SK-N-SH (cell line): Measurements from ENCODE around the gene ST6GALNAC2. TPM values are rescaled to one million over a fixed set of nuclear protein-coding genes. Genes with fewer than 3 reads are reported as not detected.

ENCODE experiments used
- CTCF ChIA-PET: fragments of 300-600, 350-600 bp; formaldehyde crosslinking; extraction: SDS; loops from one replicate; lab custom pipeline; 2021; lab: Yijun Ruan, JAX
- POLR2A ChIA-PET: fragments of 350-600 bp; sonication (Branson Sonifier 250); formaldehyde crosslinking; extraction: SDS; loops from one replicate; lab custom pipeline; 2020; ENCODE audit warnings: antibody characterized with exemption, inconsistent platforms; lab: Yijun Ruan, JAX
- DNase-seq: peaks from one replicate; pipeline ENCODE4 v3.0.0; 2012
- H2AFZ ChIP-seq: fragments of 200-600 bp; sonication (generic); 2 replicates; pipeline ENCODE4 v1.8.1; 2016; ENCODE audit warnings: antibody characterized with exemption, mild to moderate bottlenecking, low read depth
- H3F3A ChIP-seq: fragments of 200-600 bp; sonication (generic); replicated peaks from 2 replicates; pipeline ENCODE3; 2016; ENCODE audit warnings: antibody characterized with exemption, mild to moderate bottlenecking; ENCODE audit not compliant: insufficient read depth
- H3K27ac ChIP-seq, 2 experiments: fragments of 200-500 bp in 1 of 2; fragments of 200-600 bp in 1 of 2; sonication (Bioruptor generic) in 1 of 2; sonication (generic), shearing (Covaris generic) in 1 of 2; 2 replicates each; pipeline versions ENCODE4 v1.5.1 to v1.6.1; 2014 to 2016; ENCODE audit warnings: low read depth in 2 of 2, inconsistent platforms in 1 of 2, low read length in 1 of 2, mild to moderate bottlenecking in 1 of 2, mixed read lengths in 1 of 2
- H3K27me3 ChIP-seq: fragments of 200-600 bp; sonication (generic), shearing (Covaris generic); 2 replicates; pipeline ENCODE4 v1.6.1; 2016; ENCODE audit warnings: mixed run types; ENCODE audit not compliant: insufficient read depth
- H3K36me3 ChIP-seq, 2 experiments: fragments of 200-500 bp in 1 of 2; fragments of 200-600 bp in 1 of 2; sonication (Bioruptor generic) in 1 of 2; sonication (generic) in 1 of 2; replicated peaks in 1 of 2; 2 replicates each; pipeline versions ENCODE3 to v1.5.1; 2014 to 2016; ENCODE audit warnings: low read length in 1 of 2, mild to moderate bottlenecking in 1 of 2; ENCODE audit not compliant: insufficient read depth in 2 of 2, control insufficient read depth in 1 of 2
- H3K4me1 ChIP-seq, 2 experiments: fragments of 200-500 bp in 1 of 2; fragments of 200-600 bp in 1 of 2; sonication (Bioruptor generic) in 1 of 2; sonication (generic), shearing (Covaris generic) in 1 of 2; 2 replicates each; pipeline versions ENCODE4 v1.5.1 to v1.6.1; 2014 to 2016; ENCODE audit warnings: low read depth in 1 of 2, low read length in 1 of 2, mixed run types in 1 of 2; ENCODE audit not compliant: insufficient read depth in 2 of 2, control insufficient read depth in 1 of 2
- H3K4me2 ChIP-seq: fragments of 200-600 bp; sonication (generic), shearing (Covaris generic); 2 replicates; pipeline ENCODE4 v1.6.1; 2017; ENCODE audit warnings: mixed run types
- H3K4me3 ChIP-seq, 2 experiments: fragments of 200-500 bp in 1 of 2; fragments of 200-600 bp in 1 of 2; sonication (Bioruptor generic) in 1 of 2; sonication (generic), shearing (Covaris generic) in 1 of 2; 2 replicates each; pipeline versions ENCODE4 v1.5.1 to v1.8.1; 2014 to 2016; ENCODE audit warnings: low read depth in 2 of 2, inconsistent platforms in 1 of 2, low read length in 1 of 2, mild to moderate bottlenecking in 1 of 2, mixed read lengths in 1 of 2, moderate library complexity in 1 of 2
- H3K79me2 ChIP-seq: fragments of 200-600 bp; sonication (generic); 2 replicates; pipeline ENCODE4 v1.8.1; 2017; ENCODE audit warnings: mild to moderate bottlenecking; ENCODE audit not compliant: insufficient read depth
- H3K9ac ChIP-seq: fragments of 200-600 bp; sonication (generic); 2 replicates; pipeline ENCODE4 v1.6.1; 2017; ENCODE audit warnings: mixed run types
- H3K9me2 ChIP-seq: fragments of 200-600 bp; sonication (generic); 2 replicates; pipeline ENCODE4 v1.6.1; 2017; ENCODE audit warnings: mixed run types
- H3K9me3 ChIP-seq: fragments of 200-600 bp; sonication (generic); 2 replicates; pipeline ENCODE4 v1.6.1; 2017; ENCODE audit warnings: mixed run types, mild to moderate bottlenecking, moderate library complexity
- H4K20me1 ChIP-seq: fragments of 200-600 bp; sonication (generic); 2 replicates; pipeline ENCODE4 v1.6.1; 2017; ENCODE audit warnings: mild to moderate bottlenecking, mixed run types; ENCODE audit not compliant: insufficient read depth
- CHD2 ChIP-seq: fragments of 150-350 bp; IDR thresholded peaks from 2 replicates; pipeline ENCODE4 v1.6.1; 2018; ENCODE audit warnings: low read length; ENCODE audit not compliant: partially characterized antibody
- EP300 ChIP-seq, 2 experiments: IDR thresholded peaks; 2 replicates each; pipeline versions ENCODE4 v1.4.0 to v1.6.1; 2012; ENCODE audit warnings: borderline replicate concordance in 1 of 2, low read depth in 1 of 2, low read length in 1 of 2
- EZH2phosphoT487 ChIP-seq: fragments of 200-600 bp; sonication (generic); IDR thresholded peaks from 2 replicates; pipeline ENCODE4 v1.6.1; 2017; ENCODE audit warnings: low read depth, mixed run types, mild to moderate bottlenecking, antibody characterized with exemption, moderate library complexity, borderline replicate concordance
- FOSL2 ChIP-seq: IDR thresholded peaks from 2 replicates; pipeline ENCODE4 v1.4.0; 2012; ENCODE audit warnings: low read depth, mild to moderate bottlenecking, moderate library complexity, borderline replicate concordance
- FOXJ3 ChIP-seq: sonication (generic); formaldehyde crosslinking; IDR thresholded peaks from 2 replicates; pipeline ENCODE4 v1.5.1; 2020; ENCODE audit warnings: mild to moderate bottlenecking, missing genetic modification reagents
- FOXM1 ChIP-seq: IDR thresholded peaks from 2 replicates; pipeline ENCODE4 v1.4.0; 2012; ENCODE audit warnings: low read depth, mild to moderate bottlenecking
- MEF2A ChIP-seq: IDR thresholded peaks from 2 replicates; pipeline ENCODE4 v1.4.0; 2012; ENCODE audit warnings: low read depth, borderline replicate concordance
- RAD21 ChIP-seq: IDR thresholded peaks from 2 replicates; pipeline ENCODE4 v1.6.1; 2012; ENCODE audit warnings: mild to moderate bottlenecking, low read length
- RCOR1 ChIP-seq: fragments of 150-350 bp; IDR thresholded peaks from 2 replicates; pipeline ENCODE4 v1.6.1; 2017; ENCODE audit warnings: antibody characterized with exemption, low read length
- REST ChIP-seq: IDR thresholded peaks from 2 replicates; pipeline ENCODE4 v1.6.1; 2012; ENCODE audit warnings: mild to moderate bottlenecking, low read depth, low read length, moderate library complexity
- RFX5 ChIP-seq: IDR thresholded peaks from 2 replicates; pipeline ENCODE4 v1.6.1; 2012; ENCODE audit warnings: mild to moderate bottlenecking, improper control_type of control experiment, low read length
- RXRA ChIP-seq: IDR thresholded peaks from 2 replicates; pipeline ENCODE4 v1.4.0; 2012; ENCODE audit warnings: low read depth, mild to moderate bottlenecking, borderline replicate concordance
- TAF1 ChIP-seq: IDR thresholded peaks from 2 replicates; pipeline ENCODE4 v1.6.1; 2012; ENCODE audit warnings: low read depth, mild to moderate bottlenecking, low read length, moderate library complexity, borderline replicate concordance
- TEAD4 ChIP-seq: IDR thresholded peaks from 2 replicates; pipeline ENCODE4 v1.4.0; 2012; ENCODE audit warnings: mild to moderate bottlenecking, borderline replicate concordance; ENCODE audit not compliant: insufficient read depth
- WGBS: methylation state at CpG from one replicate; pipeline ENCODE4 v1.1.6; 2017; ENCODE audit warnings: low lambda C conversion rate; 5-methylcytosine and 5-hydroxymethylcytosine counted together
- polyA plus RNA-seq, 3 experiments: library from polyadenylated mRNA; depleted of rRNA; stranded (reverse); fragments of >200 nt; gene quantifications; 2 replicates each; pipeline ENCODE4 v1.2.3, GENCODE V29; 2012
- TF ChIP-seq, protein P1 (sequence below): IDR thresholded peaks from 2 replicates; pipeline ENCODE4 v1.4.0; 2012; ENCODE audit warnings: low read depth, borderline replicate concordance

ST6GALNAC2 gene
- polyA plus RNA-seq, 1 of the 3 experiments (the other 2 are of a cell fraction): 0.94 TPM

DNA sequence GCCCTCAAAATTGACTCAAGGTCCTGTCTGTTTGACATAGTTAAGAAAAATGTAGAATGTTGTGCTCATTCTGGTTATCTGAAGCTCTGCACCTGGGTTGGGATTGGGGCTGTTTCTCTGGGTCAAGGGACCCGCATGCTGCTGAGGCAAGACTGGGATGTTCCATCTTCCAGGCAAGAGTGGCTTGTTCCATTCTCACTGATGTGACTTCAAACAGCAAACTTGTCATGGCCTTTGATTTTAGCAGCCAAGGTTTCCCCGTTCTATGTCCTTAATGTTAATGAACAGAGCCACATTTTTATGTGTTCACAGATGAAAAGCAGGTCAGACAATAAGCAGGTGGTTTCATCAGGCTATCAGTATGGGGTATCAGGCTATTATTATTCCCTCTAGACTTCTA, 32.2 kb upstream of the ST6GALNAC2 start:
- no peaks in the 10 kb centered on the region for H3K27me3 ChIP-seq
- TF ChIP-seq TAF1 (no peak), RAD21 (no peak), REST (no peak), FOXM1 (no peak), FOSL2 (no peak), RXRA (no peak), CHD2 (no peak), MEF2A (no peak), FOXJ3 (CRISPR knock-in tag) (no peak)
- TF ChIP-seq, all 33 proteins: peak for 0
- peaks cover under 1% of the 10 kb centered on the region for H3F3A ChIP-seq
- no peak overlapping the region for H3K9ac ChIP-seq
- no peak overlapping the region for H2AFZ ChIP-seq
- H3K4me2 ChIP-seq: no peak overlapping the region
- H3K36me3 ChIP-seq: no peaks in the 10 kb centered on the region
- no peaks in the 10 kb centered on the region for H3K79me2 ChIP-seq
- H3K4me3 ChIP-seq: no peak overlapping the region
- no peaks in the 10 kb centered on the region for H3K9me3 ChIP-seq
- H4K20me1 ChIP-seq: no peaks in the 10 kb centered on the region
- no peak overlapping the region for H3K27ac ChIP-seq
- no peak for DNase-seq
- WGBS: 67% methylated on average over 2 of the region's 2 CpGs
- CTCF ChIA-PET: interaction anchor here (1.2 to 3.2 kb wide), 6 partner anchors 16 to 165 kb away, joined by 3 to 16 read pairs (median 7); partner anchors contain the start of gene UBE2O
- POLR2A ChIA-PET: no interaction called here
- no peaks in the 10 kb centered on the region for H3K9me2 ChIP-seq
- no peaks in the 10 kb centered on the region; a peak in 1 of 4 replicates for H3K4me1 ChIP-seq

- no peaks in the 10 kb centered on the region for H3K36me3 ChIP-seq
- H3K27me3 ChIP-seq: no peaks in the 10 kb centered on the region; the same call in 1 of the 2 replicates
- ChIA-PET POLR2A (no interaction called here), CTCF (interaction anchor here (1.1 to 5.7 kb wide), 6 partner anchors 9 to 99 kb away, joined by 3 to 82 read pairs (median 6); no protein-coding TSS in a partner anchor)
- no peaks in the 10 kb centered on the region for H3F3A ChIP-seq
- no peak overlapping the region for H3K9ac ChIP-seq
- no peak overlapping the region for H3K4me2 ChIP-seq
- no peak overlapping the region for H3K4me3 ChIP-seq
- DNase-seq: no peak
- no peak overlapping the region for H2AFZ ChIP-seq
- 83% methylated on average over 23 of the region's 28 CpGs for WGBS
- no peaks in the 10 kb centered on the region; a peak in 1 of 4 replicates for H3K4me1 ChIP-seq
- H3K9me2 ChIP-seq: no peaks in the 10 kb centered on the region
- no peaks in the 10 kb centered on the region for H3K9me3 ChIP-seq
- no peaks in the 10 kb centered on the region for H4K20me1 ChIP-seq
- no peaks in the 10 kb centered on the region for H3K79me2 ChIP-seq
- H3K27ac ChIP-seq: no peak overlapping the region
- no peak for TF ChIP-seq RCOR1
- no peak for TF ChIP-seq RFX5
- TF ChIP-seq REST: no peak
- TF ChIP-seq, protein P1, sequence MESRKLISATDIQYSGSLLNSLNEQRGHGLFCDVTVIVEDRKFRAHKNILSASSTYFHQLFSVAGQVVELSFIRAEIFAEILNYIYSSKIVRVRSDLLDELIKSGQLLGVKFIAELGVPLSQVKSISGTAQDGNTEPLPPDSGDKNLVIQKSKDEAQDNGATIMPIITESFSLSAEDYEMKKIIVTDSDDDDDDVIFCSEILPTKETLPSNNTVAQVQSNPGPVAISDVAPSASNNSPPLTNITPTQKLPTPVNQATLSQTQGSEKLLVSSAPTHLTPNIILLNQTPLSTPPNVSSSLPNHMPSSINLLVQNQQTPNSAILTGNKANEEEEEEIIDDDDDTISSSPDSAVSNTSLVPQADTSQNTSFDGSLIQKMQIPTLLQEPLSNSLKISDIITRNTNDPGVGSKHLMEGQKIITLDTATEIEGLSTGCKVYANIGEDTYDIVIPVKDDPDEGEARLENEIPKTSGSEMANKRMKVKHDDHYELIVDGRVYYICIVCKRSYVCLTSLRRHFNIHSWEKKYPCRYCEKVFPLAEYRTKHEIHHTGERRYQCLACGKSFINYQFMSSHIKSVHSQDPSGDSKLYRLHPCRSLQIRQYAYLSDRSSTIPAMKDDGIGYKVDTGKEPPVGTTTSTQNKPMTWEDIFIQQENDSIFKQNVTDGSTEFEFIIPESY: no peak
- TF ChIP-seq EZH2phosphoT487: no peak
- TF ChIP-seq FOXJ3 (CRISPR knock-in tag): no peak
- no peak for TF ChIP-seq CHD2
- no peak for TF ChIP-seq TEAD4
- no peak for TF ChIP-seq MEF2A
- TF ChIP-seq EP300 (IDR thresholded peaks at IDR 0.05; ENCODE audit: borderline replicate concordance in 1 of 2, low read depth in 1 of 2, low read length in 1 of 2): no peak
These were observed 29.4 kb upstream of the ST6GALNAC2 start for GRCh38 chr17:76614912-76615617.
